Activated naive CD8-positive, alpha-beta T cell (primary cell): Measurements from ENCODE around the gene OPA3.
"Not testable (repeated sequence)": the region's sequence is repeated elsewhere in the genome, so short reads cannot be mapped to it uniquely, and the experiment has no call there.

Experiments
- H3K27ac Mint-ChIP-seq: one replicate; pipeline ENCODE4 v1.8.0; 2021; ENCODE audit warnings: mixed read lengths
- H3K27me3 Mint-ChIP-seq: one replicate; pipeline ENCODE4 v1.8.0; 2021; ENCODE audit warnings: mixed read lengths
- H3K36me3 Mint-ChIP-seq: one replicate; pipeline ENCODE4 v1.8.0; 2021; ENCODE audit warnings: mixed read lengths
- H3K4me1 Mint-ChIP-seq: one replicate; pipeline ENCODE4 v1.8.0; 2021; ENCODE audit warnings: low read depth, mixed read lengths
- H3K4me3 Mint-ChIP-seq: one replicate; pipeline ENCODE4 v1.8.0; 2021; ENCODE audit warnings: mild to moderate bottlenecking, mixed read lengths
- H3K9me3 Mint-ChIP-seq: one replicate; pipeline ENCODE4 v1.8.0; 2021; ENCODE audit warnings: low read depth, mixed read lengths

Gene OPA3

DNA sequence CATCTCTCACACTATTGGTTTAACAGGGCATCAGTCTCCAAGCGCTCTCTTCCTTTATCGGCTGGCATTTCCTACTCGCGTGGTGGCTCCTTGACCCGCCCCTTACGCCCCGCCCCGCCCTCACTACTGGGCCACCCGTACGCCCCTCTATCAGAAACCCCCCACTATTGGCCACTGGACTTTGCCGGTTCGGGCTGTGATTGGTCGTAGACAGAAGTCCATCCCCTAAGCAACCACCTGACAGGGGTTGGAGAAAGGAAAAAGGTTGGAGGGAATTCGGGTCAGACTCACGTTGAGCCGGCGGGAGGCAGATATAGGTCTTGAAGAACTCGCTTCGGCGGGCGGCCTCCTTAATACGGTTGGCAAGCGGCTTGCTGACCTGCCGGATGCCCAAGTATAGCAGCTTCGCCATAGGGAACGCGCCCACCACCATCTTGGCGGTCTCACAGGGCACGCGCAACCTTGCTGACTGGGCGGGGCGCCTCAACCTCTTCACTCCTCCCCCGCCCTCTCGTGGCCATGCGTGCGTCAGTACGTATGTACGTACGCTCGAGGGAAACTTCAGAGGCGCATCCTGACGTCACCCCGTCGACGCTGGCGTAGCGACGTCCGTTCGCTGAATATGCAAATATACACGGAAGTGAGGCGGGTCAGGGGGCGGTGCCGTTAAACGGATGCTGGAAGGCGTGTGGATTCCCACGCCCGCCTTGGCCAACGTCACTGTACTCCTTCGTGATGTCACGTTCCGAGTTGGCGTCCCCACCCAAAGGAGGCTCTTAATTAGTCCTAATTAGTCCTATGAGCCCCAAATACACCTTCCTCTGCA lies at the start of gene OPA3:
Gene OPA3, minus strand, starts transcription at position 471 of the 826 bp plus-strand sequence. Its CDS starts 38 bp downstream, at position 433.
- Mint-ChIP-seq H3K4me1 (peaks cover 13% of the 10 kb centered on the region), H3K27ac (peak within 1 kb of the TSS; percentile 96), H3K9me3 (no peaks in the 10 kb centered on the region), H3K4me3 (peak within 1 kb of the TSS; percentile 91), H3K27me3 (peaks cover 1% of the 10 kb centered on the region), H3K36me3 (peaks cover 3% of the 10 kb centered on the region)

DNA sequence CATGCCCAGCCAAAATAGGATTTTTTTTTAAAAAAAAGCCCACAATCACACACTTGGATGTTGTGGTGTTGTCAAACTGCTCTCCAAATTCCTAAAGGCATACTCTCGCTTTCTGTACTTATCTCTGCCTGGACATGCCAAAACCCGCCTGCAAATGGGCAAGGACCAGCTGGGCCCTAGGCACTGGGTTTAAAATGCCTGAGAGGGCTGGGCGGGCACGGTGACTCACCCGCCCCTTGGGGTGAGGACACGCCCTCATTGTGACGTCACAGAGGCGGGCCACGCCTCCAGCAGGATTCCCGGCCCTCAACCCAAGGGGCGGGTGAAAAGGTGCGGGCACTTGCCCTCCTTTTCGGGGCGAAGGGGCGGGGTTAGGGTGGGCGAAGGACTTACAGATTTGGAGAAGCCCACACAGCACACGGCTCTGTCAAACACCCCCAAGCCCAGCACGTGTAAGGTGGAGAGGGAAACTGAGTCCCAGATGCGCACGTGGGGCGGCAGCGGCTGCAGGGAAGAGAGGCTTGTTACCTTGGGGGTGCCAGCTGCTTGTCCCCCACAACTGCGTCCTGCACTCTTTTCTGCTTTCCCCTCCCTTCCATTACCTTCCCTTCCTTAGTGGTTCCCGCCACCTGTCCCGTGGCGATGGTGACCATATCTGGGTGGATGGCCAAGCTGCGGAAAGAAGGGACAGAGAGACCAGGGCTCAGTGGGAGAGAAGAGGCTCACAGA lies 48.0 kb upstream of the OPA3 start:
- Mint-ChIP-seq H3K27me3 (no peaks in the 10 kb centered on the region), H3K4me3 (no peak overlapping the region), H3K4me1 (peaks cover 11% of the 10 kb centered on the region), H3K36me3 (no peaks in the 10 kb centered on the region), H3K9me3 (no peaks in the 10 kb centered on the region), H3K27ac (no peak overlapping the region)

- Mint-ChIP-seq H3K27ac (no peak overlapping the region), H3K4me3 (no peak overlapping the region), H3K4me1 (peaks cover 9% of the 10 kb centered on the region), H3K36me3 (peaks cover 1% of the 10 kb centered on the region), H3K27me3 (no peaks in the 10 kb centered on the region), H3K9me3 (no peaks in the 10 kb centered on the region)
These were observed 45.9 kb upstream of the OPA3 start for GRCh38 chr19:45630463-45630862.

- Mint-ChIP-seq H3K36me3 (peaks cover 2% of the 10 kb centered on the region), H3K4me3 (no peak overlapping the region), H3K4me1 (peaks cover 9% of the 10 kb centered on the region), H3K9me3 (no peaks in the 10 kb centered on the region), H3K27ac (no peak overlapping the region), H3K27me3 (no peaks in the 10 kb centered on the region)
These were observed 45.1 kb upstream of the OPA3 start for GRCh38 chr19:45629704-45630103.

GRCh38 chr19:45628219-45628618 lies 43.6 kb upstream of the OPA3 start:
- not testable (repeated sequence) for H3K27me3 Mint-ChIP-seq, H3K36me3 Mint-ChIP-seq, H3K9me3 Mint-ChIP-seq, H3K4me1 Mint-ChIP-seq, H3K4me3 Mint-ChIP-seq, H3K27ac Mint-ChIP-seq

DNA sequence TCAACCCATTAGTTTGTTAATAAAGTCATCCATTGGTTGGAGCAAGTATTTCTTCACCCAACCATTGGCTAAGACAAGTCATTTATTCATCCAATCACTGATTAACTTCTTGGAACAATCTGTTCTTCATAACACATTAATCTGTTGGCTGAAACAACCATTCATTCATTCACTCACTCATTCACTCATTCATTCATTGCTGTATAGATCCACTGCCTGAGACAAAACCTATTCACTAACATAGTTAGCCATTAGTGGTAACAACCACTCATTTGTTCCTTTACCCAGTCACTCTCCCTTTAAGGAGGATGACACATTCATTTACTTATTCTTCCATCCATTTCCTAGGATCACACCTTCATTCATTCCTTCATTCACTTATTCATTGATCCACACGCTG lies 39.4 kb upstream of the OPA3 start:
- Mint-ChIP-seq H3K27me3 (no peaks in the 10 kb centered on the region), H3K36me3 (peaks cover 12% of the 10 kb centered on the region), H3K4me3 (no peak overlapping the region), H3K27ac (no peak overlapping the region), H3K4me1 (no peaks in the 10 kb centered on the region), H3K9me3 (no peaks in the 10 kb centered on the region)

GRCh38 chr19:45621976-45622503 lies 37.4 kb upstream of the OPA3 start:
- Mint-ChIP-seq H3K27ac (no peak overlapping the region), H3K36me3 (peaks cover 12% of the 10 kb centered on the region)

GRCh38 chr19:45621389-45621788 lies 36.8 kb upstream of the OPA3 start:
- H3K36me3 Mint-ChIP-seq, result peaks cover 12% of the 10 kb centered on the region
- no peaks in the 10 kb centered on the region for H3K4me1 Mint-ChIP-seq
- no peak overlapping the region for H3K27ac Mint-ChIP-seq
- no peak overlapping the region for H3K4me3 Mint-ChIP-seq
- H3K27me3 Mint-ChIP-seq, result no peaks in the 10 kb centered on the region
- no peaks in the 10 kb centered on the region for H3K9me3 Mint-ChIP-seq

More at GRCh38 chr19:45621976-45622503, 37.4 kb upstream of the OPA3 start:
- H3K4me1 Mint-ChIP-seq, result no peaks in the 10 kb centered on the region
- H3K27me3 Mint-ChIP-seq, result no peaks in the 10 kb centered on the region
- H3K9me3 Mint-ChIP-seq, result no peaks in the 10 kb centered on the region
- H3K4me3 Mint-ChIP-seq, result no peak overlapping the region

DNA sequence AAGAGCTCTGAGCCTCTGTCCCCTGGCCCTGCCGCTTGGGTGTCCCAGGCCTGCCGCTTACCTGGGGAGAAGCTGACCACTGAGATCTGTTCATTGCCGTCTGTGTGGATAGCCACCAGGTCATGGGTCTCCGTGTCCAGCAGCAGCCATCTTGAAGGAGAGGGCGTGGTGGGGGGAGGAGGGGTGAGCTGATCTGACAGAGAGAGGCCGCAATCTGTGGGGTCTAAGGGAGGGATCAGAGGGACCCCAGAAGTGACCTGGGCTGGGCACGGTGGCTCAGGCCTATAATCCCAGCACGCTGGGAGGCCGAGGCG lies 32.1 kb upstream of the OPA3 start:
- H3K4me1 Mint-ChIP-seq, result peaks cover 10% of the 10 kb centered on the region
- H3K4me3 Mint-ChIP-seq, result no peak overlapping the region
- no peak overlapping the region for H3K27ac Mint-ChIP-seq
- peaks cover 15% of the 10 kb centered on the region for H3K36me3 Mint-ChIP-seq
- H3K9me3 Mint-ChIP-seq, result no peaks in the 10 kb centered on the region
- H3K27me3 Mint-ChIP-seq, result no peaks in the 10 kb centered on the region

DNA sequence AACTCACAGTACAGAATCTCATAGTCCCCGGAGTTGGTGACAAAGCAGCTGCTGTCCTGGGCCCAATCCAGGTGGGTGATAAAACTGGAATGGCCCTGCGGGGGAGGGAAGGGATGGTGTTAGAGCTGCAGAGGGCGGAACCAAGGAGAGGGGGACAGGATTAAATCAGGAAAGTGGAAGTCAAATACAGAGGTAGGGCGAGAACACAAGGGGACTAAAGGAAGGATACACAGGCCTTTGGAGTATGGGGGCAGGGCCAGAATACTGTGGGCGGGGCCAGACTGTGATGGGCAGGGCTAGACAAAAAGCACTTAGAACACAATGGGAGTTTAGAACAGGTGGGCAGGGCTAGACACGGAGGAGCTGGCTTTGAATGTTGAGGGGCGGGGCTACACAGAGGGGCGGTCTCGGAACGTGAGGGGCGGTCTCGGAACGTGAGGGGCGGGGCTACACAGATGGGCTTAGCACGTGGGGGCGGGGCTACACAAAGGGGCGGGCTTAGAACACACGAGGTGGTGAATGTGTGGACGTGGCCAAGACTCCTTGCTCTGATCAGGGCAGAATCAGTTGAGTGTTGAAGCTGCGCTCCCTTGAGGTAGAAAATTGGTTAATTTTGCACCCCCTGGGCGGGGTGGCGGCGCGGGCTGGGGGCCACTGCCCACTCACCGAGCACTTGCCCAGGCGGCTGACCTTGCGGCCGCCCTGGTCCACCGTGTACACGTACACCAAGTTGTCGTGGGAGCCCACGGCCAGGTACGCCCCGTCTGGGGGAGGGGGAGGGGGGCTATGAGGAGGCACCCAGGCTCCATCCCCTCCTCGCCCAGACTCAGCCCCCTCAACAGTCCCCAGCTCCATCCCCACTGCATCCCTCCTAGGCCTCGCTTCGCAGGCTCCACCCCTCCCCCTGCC lies 31.4 kb upstream of the OPA3 start:
- Mint-ChIP-seq H3K4me3 (no peak overlapping the region), H3K4me1 (peaks cover 10% of the 10 kb centered on the region), H3K9me3 (no peaks in the 10 kb centered on the region), H3K27ac (no peak overlapping the region), H3K27me3 (no peaks in the 10 kb centered on the region), H3K36me3 (peaks cover 15% of the 10 kb centered on the region)

DNA sequence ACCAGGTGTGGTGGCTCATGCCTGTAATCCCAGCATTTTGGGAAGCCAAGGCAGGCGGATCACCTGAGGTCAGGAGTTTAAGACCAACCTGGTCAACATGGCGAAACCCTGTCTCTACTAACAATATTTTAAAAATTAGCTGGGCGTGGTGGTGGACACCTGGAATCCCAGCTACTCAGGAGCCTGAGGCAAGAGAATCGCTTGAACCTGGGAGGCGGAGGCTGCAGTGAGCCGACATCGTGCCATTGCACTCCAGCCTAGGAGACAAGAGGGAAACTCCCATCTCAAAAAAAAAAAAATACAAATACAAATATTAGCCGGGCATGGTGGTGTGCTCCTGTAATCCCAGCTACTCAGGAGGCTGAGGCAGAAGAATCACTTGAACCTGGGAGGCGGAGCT lies 30.5 kb upstream of the OPA3 start:
- H3K27me3 Mint-ChIP-seq, H3K27ac Mint-ChIP-seq, H3K9me3 Mint-ChIP-seq, H3K4me3 Mint-ChIP-seq: not testable (repeated sequence)
- peaks cover 10% of the 10 kb centered on the region for H3K4me1 Mint-ChIP-seq
- H3K36me3 Mint-ChIP-seq, result peaks cover 15% of the 10 kb centered on the region

DNA sequence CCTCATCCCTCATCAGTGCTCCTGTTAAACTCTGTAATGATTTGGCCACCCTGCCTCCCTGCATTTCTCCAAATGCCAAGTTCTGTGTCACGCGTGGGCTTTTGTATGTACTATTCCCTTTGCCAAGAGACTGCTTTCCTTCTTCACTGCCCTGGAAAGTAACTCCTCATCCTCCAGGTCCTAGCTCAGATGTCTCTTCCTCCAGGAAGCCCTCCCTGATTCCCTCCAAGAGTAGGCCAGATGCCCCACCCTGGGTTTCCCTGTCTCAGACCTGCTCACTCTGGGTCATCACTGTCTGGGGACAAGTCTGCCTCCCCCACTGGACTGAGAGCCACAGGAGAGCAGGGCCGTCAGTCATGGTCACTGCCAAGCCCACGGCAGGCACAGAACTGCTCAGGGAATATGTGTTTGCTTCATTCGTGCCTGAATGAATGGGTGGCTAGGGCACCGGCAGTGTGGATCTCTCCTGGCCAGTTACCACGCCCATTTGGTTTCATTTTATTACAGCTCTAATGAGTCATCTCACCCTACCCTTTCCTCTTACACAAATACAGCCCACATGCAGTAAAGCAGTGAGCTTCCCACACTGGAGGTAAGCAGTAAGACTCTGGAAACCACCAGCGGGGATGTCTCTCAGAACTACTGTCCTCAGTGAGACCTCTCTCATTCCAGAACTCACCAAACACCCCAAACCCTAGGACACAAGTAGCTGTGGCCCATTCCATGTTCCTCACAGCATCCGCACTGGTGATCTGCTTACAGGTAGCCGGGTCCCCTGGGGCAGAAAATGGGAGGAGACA lies 29.5 kb upstream of the OPA3 start:
- peak overlapping the region; percentile 90 for H3K27ac Mint-ChIP-seq
- H3K36me3 Mint-ChIP-seq, result peaks cover 21% of the 10 kb centered on the region
- H3K27me3 Mint-ChIP-seq, result no peaks in the 10 kb centered on the region
- H3K9me3 Mint-ChIP-seq, result no peaks in the 10 kb centered on the region
- peaks cover 10% of the 10 kb centered on the region for H3K4me1 Mint-ChIP-seq
- peak overlapping the region; percentile 53 for H3K4me3 Mint-ChIP-seq

DNA sequence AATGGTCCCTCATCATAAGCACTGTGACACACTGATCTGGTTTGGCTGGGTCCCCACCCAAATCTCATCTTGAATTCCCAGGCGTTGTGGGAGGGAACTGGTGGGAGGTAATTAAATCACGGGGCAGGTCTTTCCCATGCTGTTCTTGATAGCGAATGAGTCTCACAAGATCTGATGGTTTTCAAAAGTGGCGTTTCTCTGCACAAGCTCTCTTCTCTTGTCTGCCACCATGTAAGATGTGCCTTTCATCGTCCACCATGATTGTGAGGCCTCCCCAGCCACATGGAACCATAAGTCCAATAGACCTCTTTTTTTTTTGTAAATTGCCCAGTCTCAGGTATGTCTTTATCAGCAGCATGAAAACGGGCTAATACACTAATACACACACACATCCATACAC lies 24.3 kb upstream of the OPA3 start:
- no peak overlapping the region for H3K4me3 Mint-ChIP-seq
- peak overlapping the region; percentile 5 for H3K27ac Mint-ChIP-seq
- no peaks in the 10 kb centered on the region for H3K27me3 Mint-ChIP-seq
- H3K4me1 Mint-ChIP-seq, result peaks cover 8% of the 10 kb centered on the region
- H3K36me3 Mint-ChIP-seq, result peaks cover 15% of the 10 kb centered on the region
- H3K9me3 Mint-ChIP-seq, result no peaks in the 10 kb centered on the region
